K562 (cell line): Measurements from ENCODE around the gene TRNP1. TPM values are rescaled to one million over a fixed set of nuclear protein-coding genes. Genes with fewer than 3 reads are reported as not detected.

Experiments used
- ATAC-seq: fragments of 200-7000 bp; cut with Tn5 transposase; 3 replicates; pipeline ENCODE4 v1.9.1; 2020; ENCODE audit warnings: moderate library complexity
- BruUV-seq: library from RNA; stranded (reverse); fragments of 400-500 nt; replicated peaks from 2 replicates; lab custom pipeline; 2021; lab: Mats Ljungman, UMichigan
- CTCF ChIA-PET: fragments of 300-600 bp; formaldehyde crosslinking; extraction: SDS; loops from one replicate; lab custom pipeline; 2021; ENCODE audit warnings: low intra/inter-chr PET ratio; lab: Yijun Ruan, JAX
- POLR2A ChIA-PET: fragments of 300-600, 350-650 bp; sonication (Branson Sonifier 250); formaldehyde crosslinking; extraction: SDS; loops from one replicate; lab custom pipeline; 2021; ENCODE audit warnings: antibody characterized with exemption, inconsistent platforms; lab: Yijun Ruan, JAX
- DNase-seq, 4 experiments: peaks; one replicate each; pipeline versions ENCODE4 v3.0.0 to v3.0.0-alpha.2; 2011 to 2018; ENCODE audit warnings: low spot score in 3 of 4, mixed read lengths in 3 of 4; ENCODE audit errors: extremely low read depth in 1 of 4
- FAIRE-seq: peaks from 2 replicates; lab custom pipeline; 2011; peaks lifted over from hg19 to GRCh38; lab: Jason Lieb, UNC
- H2AFZ ChIP-seq: 2 replicates; pipeline ENCODE4 v1.6.0; 2011; ENCODE audit warnings: low read depth, low read length, control low read depth, inconsistent platforms
- H3K27ac ChIP-seq: fragments of 200-600 bp; 3 replicates; pipeline ENCODE4 v1.8.0; 2011; ENCODE audit warnings: low read depth, mild to moderate bottlenecking, control low read depth, inconsistent platforms, low read length, moderate library complexity, mixed read lengths; ENCODE audit errors: extremely low read depth
- H3K27me3 ChIP-seq, 2 experiments: fragments of 300-600 bp in 1 of 2; 2 replicates in 1 of 2; 3 replicates in 1 of 2; pipeline versions ENCODE4 v1.6.0 to v1.8.0; 2011; ENCODE audit warnings: inconsistent platforms in 2 of 2, low read length in 2 of 2, mild to moderate bottlenecking in 1 of 2, mixed read lengths in 1 of 2, moderate library complexity in 1 of 2; ENCODE audit not compliant: control insufficient read depth in 2 of 2, insufficient read depth in 2 of 2
- H3K36me3 ChIP-seq: fragments of 300-600 bp; 3 replicates; pipeline ENCODE4 v1.8.0; 2011; ENCODE audit warnings: mild to moderate bottlenecking, low read length, inconsistent platforms; ENCODE audit not compliant: control insufficient read depth, insufficient read depth
- H3K4me1 ChIP-seq, 2 experiments: fragments of 200-600 bp in 1 of 2; replicated peaks in 1 of 2; 2 replicates in 1 of 2; 3 replicates in 1 of 2; pipeline versions ENCODE4 v1.5.1 to v1.8.0; 2011; ENCODE audit warnings: inconsistent platforms in 2 of 2, low read length in 2 of 2, mild to moderate bottlenecking in 1 of 2, mixed read lengths in 1 of 2, moderate library complexity in 1 of 2; ENCODE audit not compliant: control insufficient read depth in 2 of 2, insufficient read depth in 2 of 2
- H3K4me2 ChIP-seq: 2 replicates; pipeline ENCODE4 v1.6.1; 2011; ENCODE audit warnings: low read length, control low read depth, inconsistent platforms, mixed read lengths; ENCODE audit not compliant: insufficient read depth
- H3K4me3 ChIP-seq: fragments of 200-600 bp; sonication (generic), shearing (Covaris generic); 2 replicates; pipeline ENCODE4 v1.5.1; 2016; ENCODE audit warnings: control low read depth, inconsistent platforms
- H3K79me2 ChIP-seq: fragments of 200-600 bp; 3 replicates; pipeline ENCODE4 v1.8.0; 2011; ENCODE audit warnings: low read length, inconsistent platforms; ENCODE audit not compliant: control insufficient read depth, insufficient read depth
- H3K9ac ChIP-seq, 2 experiments: 2 replicates each; pipeline versions ENCODE4 v1.6.0 to v1.6.1; 2011; ENCODE audit warnings: low read depth in 2 of 2, low read length in 2 of 2, control low read depth in 1 of 2, inconsistent platforms in 1 of 2, mild to moderate bottlenecking in 1 of 2, mixed read lengths in 1 of 2; ENCODE audit not compliant: insufficient read depth in 1 of 2
- H3K9me1 ChIP-seq: one replicate; pipeline ENCODE4 v1.6.0; 2011; ENCODE audit warnings: inconsistent platforms, mild to moderate bottlenecking, low read length, moderate library complexity; ENCODE audit not compliant: control insufficient read depth, insufficient read depth
- H3K9me3 ChIP-seq: replicated peaks from 2 replicates; pipeline ENCODE4 v1.5.1; 2011; ENCODE audit warnings: low read depth, low read length, inconsistent platforms; ENCODE audit not compliant: control insufficient read depth, insufficient read depth
- H4K20me1 ChIP-seq: replicated peaks from 2 replicates; pipeline ENCODE4 v1.6.1; 2011; ENCODE audit warnings: low read length, inconsistent platforms, mixed read lengths; ENCODE audit not compliant: control insufficient read depth, insufficient read depth
- BCOR ChIP-seq: fragments of 450-650 bp; IDR thresholded peaks from 2 replicates; pipeline ENCODE4 v1.6.1; 2016
- CBFA2T2 ChIP-seq: fragments of 450-650 bp; conservative IDR thresholded peaks from 2 replicates; pipeline ENCODE4 v1.6.1; 2017; ENCODE audit warnings: mild to moderate bottlenecking
- CTBP1 ChIP-seq: fragments of 450-650 bp; IDR thresholded peaks from 2 replicates; pipeline ENCODE4 v1.6.1; 2016; ENCODE audit warnings: borderline replicate concordance
- ESRRA ChIP-seq: fragments of 450-650 bp; IDR thresholded peaks from 2 replicates; pipeline ENCODE4 v1.6.1; 2014; ENCODE audit warnings: low read depth, mild to moderate bottlenecking, moderate library complexity, borderline replicate concordance
- HDAC1 ChIP-seq, 2 experiments: fragments of 450-650 bp; IDR thresholded peaks; 2 replicates each; pipeline ENCODE4 v1.6.1; 2016 to 2017; ENCODE audit warnings: inconsistent platforms in 1 of 2, mild to moderate bottlenecking in 1 of 2, moderate library complexity in 1 of 2
- KDM1A ChIP-seq, 2 experiments: fragments of 450-650 bp; IDR thresholded peaks; 2 replicates each; pipeline ENCODE4 v1.6.1; 2016; ENCODE audit warnings: mild to moderate bottlenecking in 2 of 2
- PKNOX1 ChIP-seq: fragments of 450-650 bp; IDR thresholded peaks from 2 replicates; pipeline ENCODE4 v1.6.1; 2016
- RAD51 ChIP-seq: fragments of 450-650 bp; IDR thresholded peaks from 2 replicates; pipeline ENCODE4 v1.7.1; 2016; ENCODE audit warnings: low read depth, mild to moderate bottlenecking, borderline replicate concordance
- RBM22 ChIP-seq: fragments of 200-400 bp; formaldehyde crosslinking; IDR thresholded peaks from 2 replicates; pipeline ENCODE4 v1.6.1; 2018; ENCODE audit warnings: low read length, low read depth; ENCODE audit not compliant: poor library complexity, severe bottlenecking
- RBM25 ChIP-seq: fragments of 200-400 bp; formaldehyde crosslinking; IDR thresholded peaks from 2 replicates; pipeline ENCODE4 v1.6.1; 2018; ENCODE audit warnings: low read length, low read depth, moderate library complexity; ENCODE audit not compliant: severe bottlenecking
- RCOR1 ChIP-seq, 2 experiments: IDR thresholded peaks; 2 replicates each; pipeline ENCODE4 v1.6.1; 2012; ENCODE audit warnings: low read depth in 2 of 2, low read length in 2 of 2, borderline replicate concordance in 1 of 2, improper control_type of control experiment in 1 of 2
- ZNF24 ChIP-seq: fragments of 450-650 bp; IDR thresholded peaks from 2 replicates; pipeline ENCODE4 v1.6.1; 2016
- ZNF263 ChIP-seq: sonication (generic); formaldehyde crosslinking; IDR thresholded peaks from 2 replicates; pipeline ENCODE4 v1.8.0; 2022; ENCODE audit warnings: mild to moderate bottlenecking, missing genetic modification reagents, borderline replicate concordance
- ZNF316 ChIP-seq: fragments of 450-650 bp; IDR thresholded peaks from 2 replicates; pipeline ENCODE4 v1.6.1; 2016
- ZNF324 ChIP-seq: fragments of 250-450 bp; sonication (Bioruptor Pico); IDR thresholded peaks from 2 replicates; pipeline ENCODE4 v1.4.0; 2020; ENCODE audit warnings: mild to moderate bottlenecking
- ZNF75A ChIP-seq: fragments of 450-650 bp; formaldehyde crosslinking; IDR thresholded peaks from 2 replicates; pipeline ENCODE4 v1.4.0; 2020; ENCODE audit warnings: mild to moderate bottlenecking
- WGBS: fragments of 100-300 bp; shearing (Covaris generic); methylation state at CpG from one replicate; pipeline ENCODE4 v1.1.6; 2016; ENCODE audit warnings: low coverage, mixed read lengths; ENCODE audit not compliant: insufficient coverage; ENCODE audit errors: missing lambda C conversion rate; 5-methylcytosine and 5-hydroxymethylcytosine counted together
- in situ Hi-C: fragments of 300-500 bp; cut with MboI; formaldehyde crosslinking; loops from 4 replicates; pipeline ENCODE4 v1.15.0; 2018; ENCODE audit warnings: inconsistent platforms, mixed read lengths
- intact Hi-C: fragments of 100-400 bp; cut with micrococcal nuclease; formaldehyde crosslinking; loops from 2 replicates; pipeline ENCODE4 v1.14.2; 2022
- polyA plus RNA-seq, 8 experiments: library from polyadenylated mRNA; depleted of rRNA in 4 of 8; stranded (reverse) in 5 of 8; unstranded in 3 of 8; fragments of >200 nt; fragmentation: Nextera tagmentation in 2 of 8; fragmentation: Illumina TruSeq in 1 of 8; extraction: Ambion mirVana in 2 of 8; extraction: Trizol in 1 of 8; gene quantifications; 2 replicates each; pipeline versions ENCODE4 v1.2.1 to v1.2.3, GENCODE V29; 2011 to 2014; ENCODE audit warnings: inconsistent platforms in 1 of 8, missing spikeins in 1 of 8
- total RNA-seq, 7 experiments: library from RNA; depleted of rRNA in 6 of 7; stranded (reverse); fragments of >200 nt in 6 of 7; fragmentation: Illumina TruSeq in 2 of 7; extraction: Trizol in 2 of 7; gene quantifications; 2 replicates each; pipeline versions ENCODE4 v1.2.1 to v1.2.3, GENCODE V29; 2011 to 2021; ENCODE audit warnings: low replicate concordance in 1 of 7
- TF ChIP-seq, protein P1 (sequence below): sonication (generic); formaldehyde crosslinking; IDR thresholded peaks from 2 replicates; pipeline ENCODE4 v1.9.0; 2022; ENCODE audit warnings: mild to moderate bottlenecking, missing genetic modification reagents

Gene TRNP1
- total and polyA plus RNA-seq, 9 of the 15 experiments (the other 6 are each of a cell fraction or from before 2014, with no cell fraction given), result 0.03 to 1.3 (median 0.95) TPM

DNA sequence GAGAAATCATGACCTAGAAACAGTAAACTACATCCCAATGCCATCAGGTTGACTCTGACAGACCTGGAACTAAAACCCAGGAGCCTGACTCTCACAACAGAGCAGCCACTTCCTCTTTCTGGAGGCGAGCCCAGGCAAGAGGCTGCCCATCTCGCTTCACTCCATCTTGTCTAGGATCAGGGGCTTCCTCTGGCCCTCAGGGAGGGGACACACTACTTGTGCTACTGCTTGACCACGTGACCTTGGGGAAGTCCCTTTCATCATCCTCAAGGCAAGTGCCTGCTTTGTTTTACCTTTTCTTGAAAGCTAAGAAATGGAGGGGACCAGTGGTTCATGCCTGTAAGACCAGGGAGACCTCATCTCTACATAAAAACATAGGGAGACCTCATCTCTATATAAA is 21.8 kb downstream of the TRNP1 start (continued):
- TF ChIP-seq PKNOX1 (peak; percentile 19; the same call in 1 of the 2 replicates), HDAC1 (IDR thresholded peaks at IDR 0.05) (0 out of 4 replicates have a peak, but pooled peaks of 1 of the 2 experiments have one; percentile 16), ESRRA (peak; percentile 44; the same call in 1 of the 2 replicates), CTBP1 (peak; percentile 39; the same call in 1 of the 2 replicates), CBFA2T2 (peak; percentile 50), RCOR1 (IDR thresholded peaks at IDR 0.05; ENCODE audit: borderline replicate concordance in 1 of 2, low read depth in 2 of 2, low read length in 2 of 2) (peak in 1 of 2 experiments; percentile 45; a peak in 1 of 4 replicates), RAD51 (peak; percentile 93), ZNF316 (0 out of 2 replicates have a peak, but pooled peaks have one; percentile 9)
- TF ChIP-seq, protein P1, sequence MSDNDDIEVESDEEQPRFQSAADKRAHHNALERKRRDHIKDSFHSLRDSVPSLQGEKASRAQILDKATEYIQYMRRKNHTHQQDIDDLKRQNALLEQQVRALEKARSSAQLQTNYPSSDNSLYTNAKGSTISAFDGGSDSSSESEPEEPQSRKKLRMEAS, result peak; percentile 52; the same call in 1 of the 2 replicates

DNA sequence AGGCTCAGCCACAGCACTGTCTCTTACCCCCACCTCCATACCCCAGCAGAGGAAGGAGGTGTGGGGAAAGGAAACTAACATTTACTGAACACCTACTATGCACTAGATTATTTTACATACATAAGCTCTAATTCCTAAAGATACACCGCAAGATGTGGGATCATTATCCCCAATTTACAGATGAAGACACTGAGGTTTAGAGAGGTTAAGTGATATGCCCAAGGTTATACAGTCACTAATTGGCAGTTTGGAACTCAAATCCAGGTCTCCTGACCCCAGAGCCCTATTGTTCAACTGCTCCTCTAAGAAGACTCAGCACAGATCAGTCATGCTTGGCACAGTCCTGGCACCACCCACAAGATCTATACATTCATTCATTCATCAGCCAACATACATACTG is 22.9 kb downstream of the TRNP1 start:
- intact Hi-C loops, result no loop called here
- WGBS, result 94% methylated on average over 1 of the region's 1 CpG
- Histone ChIP-seq H3K9ac (no peak overlapping the region; a peak in 1 of 4 replicates), H4K20me1 (peaks cover 7% of the 10 kb centered on the region; the same call in 1 of the 2 replicates), H3K27ac (no peak overlapping the region), H3K79me2 (no peaks in the 10 kb centered on the region), H3K27me3 (no peaks in the 10 kb centered on the region), H3K4me3 (no peak overlapping the region), H3K4me2 (no peak overlapping the region), H3K4me1 (peaks cover 31 to 41% of the 10 kb centered on the region in 2 experiments; a peak in 4 of 5 replicates), H3K9me1 (no peaks in the 10 kb centered on the region), H3K36me3 (no peaks in the 10 kb centered on the region), H3K9me3 (no peaks in the 10 kb centered on the region), H2AFZ (no peak overlapping the region)
- no peak for DNase-seq
- BruUV-seq, result no TSS peak
- TF ChIP-seq RBM25, result peak; percentile 83
- no peak for TF ChIP-seq RBM22
- TF ChIP-seq ZNF263 (CRISPR knock-in tag), result peak; percentile 9; the same call in 1 of the 2 replicates
- peak in 1 of 2 experiments; percentile 59; a peak in 2 of 4 replicates for TF ChIP-seq KDM1A (IDR thresholded peaks at IDR 0.05)
- peak; percentile 70 for TF ChIP-seq BCOR
- TF ChIP-seq ZNF75A, result no peak
- TF ChIP-seq ESRRA, result peak; percentile 58; the same call in 1 of the 2 replicates
- TF ChIP-seq ZNF324 (CRISPR knock-in tag), result no peak
- TF ChIP-seq ZNF24, result peak; percentile 60; the same call in 1 of the 2 replicates
- CTCF ChIA-PET, result no interaction called here
- POLR2A ChIA-PET, result interaction anchor here (1.7 kb wide), 1 partner anchor 10 kb away, joined by 5 read pairs; no protein-coding TSS in a partner anchor
- in situ Hi-C loops, result no loop called here
- ATAC-seq, result no peak
- no peak for FAIRE-seq
